ENCODE results near the gene CRNN. TPM values are rescaled to one million over a fixed set of nuclear protein-coding genes. Genes with fewer than 3 reads are reported as not detected.
A peak's percentile ranks its signal among the peaks of the same experiment; 100 is the strongest.

Gene CRNN
- total RNA-seq, result not detected

DNA sequence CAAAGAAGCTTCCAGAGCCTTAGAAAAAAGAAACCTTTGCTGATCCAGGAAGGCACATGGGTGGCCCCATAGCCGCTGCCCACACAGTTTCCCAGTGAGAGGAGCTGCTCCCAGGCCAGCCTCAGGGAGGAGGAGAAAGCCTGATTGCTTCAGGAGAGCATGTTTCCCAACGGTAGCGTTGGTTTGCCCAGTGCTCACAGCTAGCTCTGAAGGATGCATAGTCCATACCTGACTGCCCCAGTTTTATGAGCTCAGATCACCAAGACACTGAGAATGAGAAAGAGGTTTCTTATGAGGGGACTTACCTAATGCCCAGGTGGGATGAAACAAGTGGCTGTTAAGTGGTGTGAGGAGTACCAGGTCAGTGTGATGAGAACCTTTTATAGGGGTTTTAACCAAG lies at the start of gene CRNN:
Gene CRNN, minus strand, starts transcription at position 355 of the 400 bp plus-strand sequence. CDS start 2,030 bp downstream, outside the sequence.
- no peaks in the 10 kb centered on the region for H3K4me1 Mint-ChIP-seq (ENCODE audit: low read depth)
- peaks cover 25% of the 10 kb centered on the region for H3K27me3 Mint-ChIP-seq (ENCODE audit: low read depth)
- DNase-seq, result no peak
- H3K9me3 Mint-ChIP-seq, result no peaks in the 10 kb centered on the region
- no peak within 1 kb of the TSS for H3K4me3 Mint-ChIP-seq
- no peaks in the 10 kb centered on the region for H3K36me3 Mint-ChIP-seq (ENCODE audit: insufficient read depth)
- no peak for ATAC-seq

DNA sequence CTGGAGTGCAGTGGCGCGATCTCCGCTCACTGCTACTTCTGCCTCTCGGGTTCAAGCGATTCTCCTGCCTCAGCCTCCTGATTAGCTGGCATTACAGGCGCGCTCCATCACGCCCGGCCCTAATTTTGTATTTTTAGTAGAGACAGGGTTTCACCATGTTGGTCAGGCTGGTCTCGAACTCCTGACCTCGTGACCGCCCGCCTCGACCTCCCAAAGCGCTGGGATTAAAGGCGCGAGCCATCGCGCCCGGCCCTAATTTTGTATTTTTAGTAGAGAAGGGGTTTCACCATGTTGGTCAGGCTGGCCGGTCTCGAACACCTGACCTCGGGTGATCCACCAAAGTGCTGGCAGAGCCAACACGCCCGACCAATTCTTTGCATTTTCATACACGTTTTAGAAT lies 48.6 kb upstream of the CRNN start:
- ATAC-seq (no peak), DNase-seq (no peak)
- Mint-ChIP-seq H3K9me3 (peaks cover 5% of the 10 kb centered on the region), H3K36me3 (ENCODE audit: insufficient read depth) (no peaks in the 10 kb centered on the region), H3K27me3 (ENCODE audit: low read depth) (peaks cover 4% of the 10 kb centered on the region), H3K4me1 (ENCODE audit: low read depth) (peaks cover 28% of the 10 kb centered on the region), H3K4me3 (no peak overlapping the region)

- ATAC-seq, result no peak
- H3K27me3 Mint-ChIP-seq (ENCODE audit: low read depth), result no peaks in the 10 kb centered on the region
- peaks cover 5% of the 10 kb centered on the region for H3K9me3 Mint-ChIP-seq
- no peaks in the 10 kb centered on the region for H3K36me3 Mint-ChIP-seq (ENCODE audit: insufficient read depth)
- DNase-seq, result peak; percentile 50
- no peak overlapping the region for H3K4me3 Mint-ChIP-seq
- peaks cover 28% of the 10 kb centered on the region for H3K4me1 Mint-ChIP-seq (ENCODE audit: low read depth)
Observed at GRCh38 chr1:152461544-152461943, 47.5 kb upstream of the CRNN start.

DNA sequence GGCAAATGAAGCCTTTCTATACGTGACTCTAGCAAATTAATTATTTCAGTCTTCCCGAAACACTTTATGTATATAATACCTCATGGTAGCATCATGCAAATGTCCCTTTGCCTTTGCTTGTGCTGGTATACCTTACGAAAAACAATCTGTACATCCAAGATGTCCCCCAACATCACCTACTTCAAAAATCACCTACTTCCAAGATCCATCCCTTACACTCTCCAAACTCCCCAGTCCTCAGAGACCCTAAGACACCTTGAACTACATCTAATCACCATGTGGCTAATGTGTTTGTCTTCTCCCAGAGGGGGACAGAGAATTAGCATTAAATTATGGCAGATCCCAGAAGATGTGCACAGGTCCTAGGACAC lies 46.5 kb upstream of the CRNN start:
- no peaks in the 10 kb centered on the region for H3K9me3 Mint-ChIP-seq
- ATAC-seq (no peak), DNase-seq (no peak)
- H3K36me3 Mint-ChIP-seq (ENCODE audit: insufficient read depth), result no peaks in the 10 kb centered on the region
- H3K4me3 Mint-ChIP-seq, result no peak overlapping the region
- peaks cover 28% of the 10 kb centered on the region for H3K4me1 Mint-ChIP-seq (ENCODE audit: low read depth)
- no peaks in the 10 kb centered on the region for H3K27me3 Mint-ChIP-seq (ENCODE audit: low read depth)

- ATAC-seq (peak; percentile 84 to 86), DNase-seq (peak; percentile 65)
- H3K4me1 Mint-ChIP-seq (ENCODE audit: low read depth), result peaks cover 28% of the 10 kb centered on the region
- H3K36me3 Mint-ChIP-seq (ENCODE audit: insufficient read depth), result no peaks in the 10 kb centered on the region
- peak overlapping the region; percentile 66 for H3K4me3 Mint-ChIP-seq
- H3K9me3 Mint-ChIP-seq, result no peaks in the 10 kb centered on the region
- no peaks in the 10 kb centered on the region for H3K27me3 Mint-ChIP-seq (ENCODE audit: low read depth)
Observed at GRCh38 chr1:152459596-152460528, 45.8 kb upstream of the CRNN start.

GRCh38 chr1:152458384-152459185 lies 44.5 kb upstream of the CRNN start:
- no peaks in the 10 kb centered on the region for H3K27me3 Mint-ChIP-seq (ENCODE audit: low read depth)
- H3K4me3 Mint-ChIP-seq, result no peak overlapping the region
- H3K9me3 Mint-ChIP-seq, result no peaks in the 10 kb centered on the region
- DNase-seq (peak; percentile 77), ATAC-seq (peak; percentile 59 to 68)
- peaks cover 28% of the 10 kb centered on the region for H3K4me1 Mint-ChIP-seq (ENCODE audit: low read depth)
- no peaks in the 10 kb centered on the region for H3K36me3 Mint-ChIP-seq (ENCODE audit: insufficient read depth)

DNA sequence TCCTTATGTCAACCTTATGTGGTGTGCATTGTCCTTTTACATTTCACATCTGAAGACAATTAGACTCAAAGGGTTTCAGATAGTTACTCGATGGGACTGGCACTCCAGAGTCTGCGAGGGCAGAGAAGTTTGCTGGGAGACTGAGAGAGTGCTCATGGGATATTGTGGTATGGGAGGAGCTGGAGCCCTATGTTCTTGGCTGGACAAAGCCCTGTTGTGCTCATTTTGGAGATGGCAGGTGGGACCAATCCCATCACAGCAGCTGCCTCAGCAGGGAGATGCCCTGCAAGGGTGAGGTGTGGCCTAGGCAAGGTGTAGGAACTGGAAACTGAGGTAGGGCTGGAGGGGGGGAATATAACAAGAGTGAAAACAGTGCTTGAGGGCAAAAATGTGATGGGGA lies 43.5 kb upstream of the CRNN start:
- no peak overlapping the region for H3K4me3 Mint-ChIP-seq
- H3K4me1 Mint-ChIP-seq (ENCODE audit: low read depth), result peaks cover 28% of the 10 kb centered on the region
- no peaks in the 10 kb centered on the region for H3K36me3 Mint-ChIP-seq (ENCODE audit: insufficient read depth)
- peaks cover 2% of the 10 kb centered on the region for H3K27me3 Mint-ChIP-seq (ENCODE audit: low read depth)
- H3K9me3 Mint-ChIP-seq, result no peaks in the 10 kb centered on the region
- ATAC-seq (no peak), DNase-seq (no peak)

DNA sequence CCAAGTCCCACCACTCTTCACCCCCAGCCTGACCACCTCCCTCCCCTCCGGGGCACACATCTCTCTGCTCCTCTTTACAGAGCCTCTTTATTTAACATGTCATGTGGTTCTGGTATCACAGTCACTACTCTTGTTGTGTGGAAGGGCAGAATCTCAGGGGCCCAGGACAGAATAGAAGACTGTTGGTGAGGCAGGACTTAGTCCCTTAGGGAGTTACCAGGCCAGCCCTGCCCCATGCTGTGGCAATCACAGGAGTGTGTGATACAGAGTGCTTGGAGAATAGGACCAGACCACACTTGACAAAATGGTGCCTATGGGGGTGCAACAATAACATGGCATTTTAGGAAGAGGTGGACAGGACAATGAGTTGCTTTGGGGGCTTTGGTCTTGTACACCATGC lies 43.0 kb upstream of the CRNN start:
- H3K4me1 Mint-ChIP-seq (ENCODE audit: low read depth), result peaks cover 28% of the 10 kb centered on the region
- H3K9me3 Mint-ChIP-seq, result no peaks in the 10 kb centered on the region
- H3K27me3 Mint-ChIP-seq (ENCODE audit: low read depth), result peaks cover 2% of the 10 kb centered on the region
- ATAC-seq, result no peak
- DNase-seq, result no peak
- H3K4me3 Mint-ChIP-seq, result no peak overlapping the region
- no peaks in the 10 kb centered on the region for H3K36me3 Mint-ChIP-seq (ENCODE audit: insufficient read depth)

DNA sequence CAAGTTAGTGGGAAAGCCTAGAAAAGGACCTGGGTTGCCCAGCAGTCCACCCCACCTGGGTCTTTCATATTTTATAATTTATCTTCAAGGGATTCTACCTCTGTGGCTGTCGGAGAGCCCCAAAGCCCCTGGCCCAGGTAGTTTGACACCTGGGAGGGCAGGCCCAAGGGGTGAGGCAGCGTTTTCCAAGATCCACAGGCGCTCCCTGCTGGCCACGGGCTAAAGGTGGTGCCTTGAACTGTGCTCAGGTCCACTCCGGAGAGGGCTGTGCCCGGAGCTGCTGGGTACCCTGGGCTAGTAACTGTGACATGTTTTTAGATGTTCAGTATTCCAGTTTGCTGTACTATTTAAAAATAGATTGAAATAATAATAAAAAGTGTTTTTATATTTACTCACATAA lies 37.2 kb upstream of the CRNN start:
- Mint-ChIP-seq H3K4me3 (no peak overlapping the region), H3K4me1 (ENCODE audit: low read depth) (no peaks in the 10 kb centered on the region), H3K9me3 (no peaks in the 10 kb centered on the region), H3K36me3 (ENCODE audit: insufficient read depth) (no peaks in the 10 kb centered on the region), H3K27me3 (ENCODE audit: low read depth) (peaks cover 2% of the 10 kb centered on the region)
- ATAC-seq, result no peak
- DNase-seq, result no peak

DNA sequence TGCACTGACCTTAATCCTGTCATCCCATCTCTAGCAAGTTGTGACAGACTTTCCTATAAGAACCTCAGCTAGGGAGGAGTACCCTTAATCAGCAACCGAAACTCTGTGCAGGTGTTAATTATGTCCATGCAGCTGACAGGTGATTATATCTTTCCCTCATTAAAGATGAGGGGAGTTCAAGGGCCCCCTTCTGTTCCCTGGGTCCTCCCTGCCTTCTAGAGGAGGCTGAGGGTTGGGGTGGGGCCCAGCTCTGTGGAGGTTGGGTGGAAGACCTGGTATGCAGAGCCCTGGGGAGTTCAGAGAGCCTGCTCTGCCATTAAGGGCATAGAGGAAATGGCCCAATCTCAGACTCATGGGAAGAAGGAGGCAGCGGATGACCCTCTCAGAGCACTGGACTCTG lies 35.6 kb upstream of the CRNN start:
- peaks cover 2% of the 10 kb centered on the region for H3K27me3 Mint-ChIP-seq (ENCODE audit: low read depth)

GRCh38 chr1:152448496-152448895 lies 34.4 kb upstream of the CRNN start:
- Mint-ChIP-seq H3K9me3 (no peaks in the 10 kb centered on the region), H3K4me1 (ENCODE audit: low read depth) (no peaks in the 10 kb centered on the region), H3K36me3 (ENCODE audit: insufficient read depth) (no peaks in the 10 kb centered on the region), H3K4me3 (no peak overlapping the region), H3K27me3 (ENCODE audit: low read depth) (peaks cover 2% of the 10 kb centered on the region)
- DNase-seq (no peak), ATAC-seq (no peak)

More for the DNA sequence above, 35.6 kb upstream of the CRNN start:
- H3K4me3 Mint-ChIP-seq, result no peak overlapping the region
- no peaks in the 10 kb centered on the region for H3K36me3 Mint-ChIP-seq (ENCODE audit: insufficient read depth)
- DNase-seq (no peak), ATAC-seq (no peak)
- H3K9me3 Mint-ChIP-seq, result no peaks in the 10 kb centered on the region
- H3K4me1 Mint-ChIP-seq (ENCODE audit: low read depth), result no peaks in the 10 kb centered on the region

GRCh38 chr1:152448095-152448494 lies 34.0 kb upstream of the CRNN start:
- Mint-ChIP-seq H3K27me3 (ENCODE audit: low read depth) (peaks cover 2% of the 10 kb centered on the region), H3K4me3 (no peak overlapping the region), H3K4me1 (ENCODE audit: low read depth) (no peaks in the 10 kb centered on the region), H3K9me3 (no peaks in the 10 kb centered on the region), H3K36me3 (ENCODE audit: insufficient read depth) (no peaks in the 10 kb centered on the region)
- ATAC-seq (no peak), DNase-seq (no peak)

DNA sequence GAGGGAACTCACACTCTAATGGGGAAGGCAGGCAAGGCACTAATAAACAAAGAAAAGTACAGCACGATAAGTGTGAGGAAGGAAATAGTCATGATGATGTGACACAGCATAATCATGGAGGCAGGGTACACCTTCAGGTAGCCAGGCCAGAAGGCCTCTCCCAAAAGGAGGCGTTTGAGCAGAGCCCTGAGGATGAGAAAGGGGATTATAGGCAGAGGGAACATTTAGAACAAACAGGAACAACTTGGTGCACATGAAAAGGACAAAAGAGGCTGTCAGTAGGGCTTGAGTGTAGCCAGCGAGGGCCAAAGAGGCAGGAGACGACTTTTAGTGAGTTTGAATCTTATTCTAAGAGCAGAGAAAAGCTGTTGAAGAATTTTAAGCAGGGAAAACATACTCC lies 33.4 kb upstream of the CRNN start:
- Mint-ChIP-seq H3K36me3 (ENCODE audit: insufficient read depth) (no peaks in the 10 kb centered on the region), H3K9me3 (no peaks in the 10 kb centered on the region), H3K27me3 (ENCODE audit: low read depth) (no peaks in the 10 kb centered on the region), H3K4me1 (ENCODE audit: low read depth) (no peaks in the 10 kb centered on the region), H3K4me3 (no peak overlapping the region)
- no peak for DNase-seq
- ATAC-seq, result no peak

DNA sequence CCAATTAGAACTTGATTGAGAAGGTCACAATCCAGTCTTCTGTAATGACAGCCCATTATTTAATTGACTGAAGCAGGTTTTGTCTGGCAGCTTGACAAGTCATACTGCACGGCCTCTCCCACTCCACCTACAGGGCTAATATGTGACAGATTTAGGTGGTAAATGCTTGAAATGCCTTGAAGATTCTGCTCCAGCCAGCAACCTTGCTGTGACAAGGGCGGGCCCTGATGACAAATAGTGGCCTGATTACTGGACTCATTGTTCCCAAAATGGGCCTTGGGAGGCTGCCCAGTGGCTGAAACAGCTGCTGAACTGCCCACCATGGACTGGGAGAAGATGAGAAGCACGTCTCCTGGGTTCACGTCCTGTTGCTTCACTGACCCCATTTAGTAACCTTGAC lies 30.0 kb upstream of the CRNN start:
- DNase-seq (no peak), ATAC-seq (no peak)
- H3K4me3 Mint-ChIP-seq, result no peak overlapping the region
- H3K9me3 Mint-ChIP-seq, result no peaks in the 10 kb centered on the region
- peaks cover 3% of the 10 kb centered on the region for H3K4me1 Mint-ChIP-seq (ENCODE audit: low read depth)
- peaks cover 6% of the 10 kb centered on the region for H3K27me3 Mint-ChIP-seq (ENCODE audit: low read depth)
- H3K36me3 Mint-ChIP-seq (ENCODE audit: insufficient read depth), result no peaks in the 10 kb centered on the region

DNA sequence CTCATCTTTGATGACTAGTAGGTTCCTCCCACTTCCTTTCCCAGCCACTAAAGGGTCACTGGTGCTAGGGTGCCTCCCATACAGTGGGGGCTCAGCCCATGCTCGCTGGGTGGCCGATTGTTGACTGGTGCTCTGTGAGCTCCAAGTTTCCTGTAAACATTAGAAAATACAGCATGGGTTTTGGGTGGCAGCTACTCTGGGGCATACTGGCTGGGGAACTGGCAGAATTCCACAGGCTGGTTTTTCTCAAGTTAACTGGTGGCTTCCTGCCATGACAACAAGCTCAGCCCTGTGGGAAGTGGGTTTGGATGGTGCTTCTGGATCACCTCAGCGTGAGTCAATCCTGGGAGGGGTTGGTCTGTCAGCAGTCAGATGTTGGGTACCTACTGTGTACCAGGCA lies 28.7 kb upstream of the CRNN start:
- peaks cover 9% of the 10 kb centered on the region for H3K27me3 Mint-ChIP-seq (ENCODE audit: low read depth)
- no peaks in the 10 kb centered on the region for H3K36me3 Mint-ChIP-seq (ENCODE audit: insufficient read depth)
- no peak overlapping the region for H3K4me3 Mint-ChIP-seq
- ATAC-seq (no peak), DNase-seq (no peak)
- peaks cover 3% of the 10 kb centered on the region for H3K4me1 Mint-ChIP-seq (ENCODE audit: low read depth)
- H3K9me3 Mint-ChIP-seq, result no peaks in the 10 kb centered on the region
